Mononuclear cell (primary cell): Measurements from ENCODE around the gene DIPK1A. TPM values are rescaled to one million over a fixed set of nuclear protein-coding genes. Genes with fewer than 3 reads are reported as not detected.

Experiments used
- H3K27me3 ChIP-seq: 2 replicates; pipeline ENCODE4 v1.6.0; 2011; ENCODE audit warnings: low read length, control low read depth; ENCODE audit not compliant: insufficient read depth
- H3K4me1 ChIP-seq: 2 replicates; pipeline ENCODE4 v1.5.1; 2011; ENCODE audit warnings: mild to moderate bottlenecking, low read length, control low read depth; ENCODE audit not compliant: insufficient read depth
- H3K4me3 ChIP-seq: 2 replicates; pipeline ENCODE4 v1.5.1; 2011; ENCODE audit warnings: mild to moderate bottlenecking, low read length, moderate library complexity
- H3K9me3 ChIP-seq: 2 replicates; pipeline ENCODE4 v1.5.1; 2011; ENCODE audit warnings: low read depth, mild to moderate bottlenecking, control low read depth, low read length
- total RNA-seq: library from RNA; depleted of rRNA; stranded (reverse); fragments of >200 nt; gene quantifications from one replicate; pipeline ENCODE4 v1.2.3, GENCODE V29; 2012

The DIPK1A gene
- total RNA-seq, 1 donor, result 6.8 TPM

GRCh38 chr1:92840600-92840999, 120.7 kb downstream of the DIPK1A start:
- Histone ChIP-seq H3K9me3 (no peaks in the 10 kb centered on the region), H3K27me3 (no peaks in the 10 kb centered on the region), H3K4me3 (no peak overlapping the region), H3K4me1 (peaks cover 16% of the 10 kb centered on the region)

GRCh38 chr1:92839442-92839841, 121.8 kb downstream of the DIPK1A start:
- Histone ChIP-seq H3K4me3 (no peak overlapping the region), H3K9me3 (no peaks in the 10 kb centered on the region), H3K4me1 (peaks cover 25% of the 10 kb centered on the region), H3K27me3 (no peaks in the 10 kb centered on the region)

- H3K4me1 ChIP-seq, result peaks cover 34% of the 10 kb centered on the region
- H3K27me3 ChIP-seq, result no peaks in the 10 kb centered on the region
- H3K9me3 ChIP-seq, result no peaks in the 10 kb centered on the region
- H3K4me3 ChIP-seq, result no peak overlapping the region
Measured at GRCh38 chr1:92838519-92838918, 122.7 kb downstream of the DIPK1A start.

- no peaks in the 10 kb centered on the region for H3K27me3 ChIP-seq
- H3K9me3 ChIP-seq, result no peaks in the 10 kb centered on the region
- H3K4me3 ChIP-seq, result no peak overlapping the region
- H3K4me1 ChIP-seq, result peaks cover 44% of the 10 kb centered on the region
Measured at GRCh38 chr1:92837062-92837461, 124.2 kb downstream of the DIPK1A start.

GRCh38 chr1:92834617-92835016, 126.6 kb downstream of the DIPK1A start:
- no peak overlapping the region for H3K4me3 ChIP-seq
- H3K27me3 ChIP-seq, result no peaks in the 10 kb centered on the region
- H3K9me3 ChIP-seq, result no peaks in the 10 kb centered on the region
- H3K4me1 ChIP-seq, result peaks cover 40% of the 10 kb centered on the region

- H3K27me3 ChIP-seq, result no peaks in the 10 kb centered on the region
- peaks cover 35% of the 10 kb centered on the region for H3K4me1 ChIP-seq
- no peaks in the 10 kb centered on the region for H3K9me3 ChIP-seq
- no peak overlapping the region for H3K4me3 ChIP-seq
Measured at GRCh38 chr1:92833840-92834239, 127.4 kb downstream of the DIPK1A start.

GRCh38 chr1:92832537-92833114, 128.6 kb downstream of the DIPK1A start:
- H3K4me3 ChIP-seq, result peak overlapping the region; percentile 97
- H3K27me3 ChIP-seq, result no peaks in the 10 kb centered on the region
- H3K4me1 ChIP-seq, result peaks cover 35% of the 10 kb centered on the region

GRCh38 chr1:92831762-92832536, 129.3 kb downstream of the DIPK1A start, which contains the start of gene RPL5:
Gene RPL5 (plus strand): TSS chr1:92832040. CDS start chr1:92832115, 75 bp downstream.
- H3K4me3 ChIP-seq, result peak within 1 kb of the TSS; percentile 97
- no peaks in the 10 kb centered on the region for H3K27me3 ChIP-seq

More at GRCh38 chr1:92832537-92833114, 128.6 kb downstream of the DIPK1A start:
- no peaks in the 10 kb centered on the region for H3K9me3 ChIP-seq

GRCh38 chr1:92831368-92831761, 129.9 kb downstream of the DIPK1A start:
- peaks cover 34% of the 10 kb centered on the region for H3K4me1 ChIP-seq

More at GRCh38 chr1:92831762-92832536, 129.3 kb downstream of the DIPK1A start, which contains the start of gene RPL5:
- Histone ChIP-seq H3K4me1 (peaks cover 35% of the 10 kb centered on the region), H3K9me3 (no peaks in the 10 kb centered on the region)

GRCh38 chr1:92826792-92827191, 134.5 kb downstream of the DIPK1A start:
- peaks cover 2% of the 10 kb centered on the region for H3K4me1 ChIP-seq
- no peak overlapping the region for H3K4me3 ChIP-seq
- H3K9me3 ChIP-seq, result no peaks in the 10 kb centered on the region
- no peaks in the 10 kb centered on the region for H3K27me3 ChIP-seq

More at GRCh38 chr1:92831368-92831761, 129.9 kb downstream of the DIPK1A start:
- no peak overlapping the region for H3K4me3 ChIP-seq
- H3K27me3 ChIP-seq, result no peaks in the 10 kb centered on the region
- no peaks in the 10 kb centered on the region for H3K9me3 ChIP-seq

- Histone ChIP-seq H3K9me3 (no peaks in the 10 kb centered on the region), H3K27me3 (no peaks in the 10 kb centered on the region), H3K4me1 (no peaks in the 10 kb centered on the region), H3K4me3 (no peak overlapping the region)
Measured at GRCh38 chr1:92822879-92823278, 138.4 kb downstream of the DIPK1A start.

- no peaks in the 10 kb centered on the region for H3K9me3 ChIP-seq
Measured at GRCh38 chr1:92820551-92820950, 140.7 kb downstream of the DIPK1A start.

GRCh38 chr1:92820024-92820423, 141.2 kb downstream of the DIPK1A start:
- H3K4me1 ChIP-seq, result no peaks in the 10 kb centered on the region
- H3K9me3 ChIP-seq, result no peaks in the 10 kb centered on the region
- H3K27me3 ChIP-seq, result no peaks in the 10 kb centered on the region
- no peak overlapping the region for H3K4me3 ChIP-seq

More at GRCh38 chr1:92820551-92820950, 140.7 kb downstream of the DIPK1A start:
- H3K4me3 ChIP-seq, result no peak overlapping the region
- no peaks in the 10 kb centered on the region for H3K27me3 ChIP-seq
- H3K4me1 ChIP-seq, result no peaks in the 10 kb centered on the region

GRCh38 chr1:92817986-92818764, 143.1 kb downstream of the DIPK1A start:
- Histone ChIP-seq H3K9me3 (no peaks in the 10 kb centered on the region), H3K4me3 (no peak overlapping the region), H3K4me1 (no peaks in the 10 kb centered on the region), H3K27me3 (no peaks in the 10 kb centered on the region)

- H3K4me3 ChIP-seq, result no peak overlapping the region
- no peaks in the 10 kb centered on the region for H3K9me3 ChIP-seq
- no peaks in the 10 kb centered on the region for H3K27me3 ChIP-seq
Measured at GRCh38 chr1:92817137-92817697, 144.0 kb downstream of the DIPK1A start.

More at GRCh38 chr1:92817137-92817697, 144.0 kb downstream of the DIPK1A start:
- no peaks in the 10 kb centered on the region for H3K4me1 ChIP-seq
